Adipose tissue (tissue), 3 donors: Measurements from ENCODE around the gene PNLIPRP1. TPM values are rescaled to one million over a fixed set of nuclear protein-coding genes. Genes with fewer than 3 reads are reported as not detected.

Experiments used
- H3K27ac ChIP-seq: one replicate; pipeline ENCODE4 v1.5.1; 2013; ENCODE audit warnings: low read depth, low read length
- WGBS, 3 donors: extraction: QIAGEN DNeasy Blood & Tissue Kit; methylation state at CpG; one replicate each; pipeline ENCODE4 v1.1.7; 2013; 5-methylcytosine and 5-hydroxymethylcytosine counted together
- polyA plus RNA-seq, 3 donors: library from polyadenylated mRNA; stranded (reverse); fragments of 200-250 nt; gene quantifications; one replicate each; pipeline ENCODE4 v1.2.3, GENCODE V29; 2013
- donor health status: healthy with polysubstance abuse.
- donor health status: Bipolar disorder and iron deficiency.
- donor health status: healthy.

The PNLIPRP1 gene
- polyA plus RNA-seq, result 1,000 to 10,000 TPM in 1 of 3 donors, 1 to 10 TPM in 1, under 1 TPM in 1; 0.45 to 3,165 (median 1.2) TPM

GRCh38 chr10:116590590-116591444 lies at the start of gene PNLIPRP1:
Gene PNLIPRP1, plus strand, starts transcription at chr10:116590959. Its CDS starts 171 bp downstream, at chr10:116591130.
- no peak within 1 kb of the TSS for H3K27ac ChIP-seq
- 40 to 76% (median 76%) methylated on average over 9 of the region's 9 CpGs for WGBS, 3 donors

- H3K27ac ChIP-seq, result no peak overlapping the region
These were observed 48.6 kb upstream of the PNLIPRP1 start for GRCh38 chr10:116542007-116542677.

GRCh38 chr10:116545122-116545521 lies 45.6 kb upstream of the PNLIPRP1 start:
- WGBS, 3 donors, result 54 to 72% (median 67%) methylated on average over 1 of the region's 1 CpG
- no peak overlapping the region for H3K27ac ChIP-seq

- H3K27ac ChIP-seq, result no peak within 1 kb of the TSS
- 39 to 89% (median 86%) methylated on average over 8 of the region's 8 CpGs for WGBS, 3 donors
These were observed 45.0 kb upstream of the PNLIPRP1 start, which contains the start of gene PNLIP for GRCh38 chr10:116545756-116546155. Gene PNLIP, plus strand, starts transcription at chr10:116545931. Its CDS starts 162 bp downstream, at chr10:116546093.

- WGBS, 3 donors, result 51 to 86% (median 82%) methylated on average over 5 of the region's 5 CpGs
- no peak overlapping the region for H3K27ac ChIP-seq
These were observed 42.5 kb upstream of the PNLIPRP1 start for GRCh38 chr10:116548301-116548700.

GRCh38 chr10:116553378-116553980 lies 37.3 kb upstream of the PNLIPRP1 start:
- no peak overlapping the region for H3K27ac ChIP-seq
- WGBS, 3 donors, result 40 to 91% (median 90%) methylated on average over 13 of the region's 13 CpGs

GRCh38 chr10:116554628-116555027 lies 36.1 kb upstream of the PNLIPRP1 start:
- WGBS, 3 donors, result 26 to 62% (median 59%) methylated on average over 5 of the region's 5 CpGs
- H3K27ac ChIP-seq, result no peak overlapping the region

GRCh38 chr10:116555880-116556279 lies 34.9 kb upstream of the PNLIPRP1 start:
- H3K27ac ChIP-seq, result no peak overlapping the region
- WGBS, 3 donors, result 41 to 80% (median 76%) methylated on average over 6 of the region's 6 CpGs

- WGBS, 3 donors, result 50 to 81% (median 80%) methylated on average over 5 of the region's 5 CpGs
- H3K27ac ChIP-seq, result no peak overlapping the region
These were observed 33.4 kb upstream of the PNLIPRP1 start for GRCh38 chr10:116557305-116557880.

GRCh38 chr10:116565534-116565933 lies 25.2 kb upstream of the PNLIPRP1 start:
- no peak overlapping the region for H3K27ac ChIP-seq
- WGBS, 3 donors, result 45 to 96% (median 96%) methylated on average over 8 of the region's 8 CpGs

GRCh38 chr10:116566932-116567331 lies 23.8 kb upstream of the PNLIPRP1 start:
- H3K27ac ChIP-seq, result no peak overlapping the region

GRCh38 chr10:116567335-116567734 lies 23.4 kb upstream of the PNLIPRP1 start:
- 27 to 71% (median 70%) methylated on average over 3 of the region's 3 CpGs for WGBS, 3 donors

GRCh38 chr10:116574797-116575196 lies 16.0 kb upstream of the PNLIPRP1 start:
- H3K27ac ChIP-seq, result no peak overlapping the region

More at GRCh38 chr10:116567335-116567734, 23.4 kb upstream of the PNLIPRP1 start:
- H3K27ac ChIP-seq, result no peak overlapping the region

GRCh38 chr10:116587878-116588591 lies 2.7 kb upstream of the PNLIPRP1 start:
- 66 to 93% (median 89%) methylated on average over 8 of the region's 8 CpGs for WGBS, 3 donors

More at GRCh38 chr10:116574797-116575196, 16.0 kb upstream of the PNLIPRP1 start:
- 84 to 86% (median 85%) methylated on average over 3 of the region's 3 CpGs for WGBS, 3 donors

GRCh38 chr10:116588995-116589394 lies 1.8 kb upstream of the PNLIPRP1 start:
- WGBS, 3 donors, result 84 to 85% (median 84%) methylated on average over 2 of the region's 2 CpGs

More at GRCh38 chr10:116587878-116588591, 2.7 kb upstream of the PNLIPRP1 start:
- H3K27ac ChIP-seq, result no peak overlapping the region

GRCh38 chr10:116589926-116590325 lies 833 bp upstream of the PNLIPRP1 start:
- no peak overlapping the region for H3K27ac ChIP-seq
- 31 to 86% (median 81%) methylated on average over 2 of the region's 2 CpGs for WGBS, 3 donors

More at GRCh38 chr10:116588995-116589394, 1.8 kb upstream of the PNLIPRP1 start:
- no peak overlapping the region for H3K27ac ChIP-seq

- H3K27ac ChIP-seq, result no peak overlapping the region
- 39 to 90% (median 83%) methylated on average over 5 of the region's 5 CpGs for WGBS, 3 donors
These were observed 2.5 kb downstream of the PNLIPRP1 start for GRCh38 chr10:116593139-116593740.
